AG09309 (cell line): ENCODE measurements around the gene JUND.

Source experiments
- DNase-seq: peaks from one replicate; pipeline ENCODE4 v3.0.0-alpha.2; 2010; ENCODE audit warnings: low read depth
- H3K4me3 ChIP-seq: 2 replicates; pipeline ENCODE4 v1.5.1; 2011; ENCODE audit warnings: mild to moderate bottlenecking, low read depth, low read length, moderate library complexity; ENCODE audit not compliant: control insufficient read depth
- TF ChIP-seq, protein P1 (sequence below): IDR thresholded peaks from 2 replicates; pipeline ENCODE4 v1.5.1; 2011; ENCODE audit warnings: mild to moderate bottlenecking, low read depth, low read length, inconsistent platforms; ENCODE audit not compliant: insufficient read depth, control insufficient read depth; ENCODE audit errors: missing control alignments

JUND gene

DNA sequence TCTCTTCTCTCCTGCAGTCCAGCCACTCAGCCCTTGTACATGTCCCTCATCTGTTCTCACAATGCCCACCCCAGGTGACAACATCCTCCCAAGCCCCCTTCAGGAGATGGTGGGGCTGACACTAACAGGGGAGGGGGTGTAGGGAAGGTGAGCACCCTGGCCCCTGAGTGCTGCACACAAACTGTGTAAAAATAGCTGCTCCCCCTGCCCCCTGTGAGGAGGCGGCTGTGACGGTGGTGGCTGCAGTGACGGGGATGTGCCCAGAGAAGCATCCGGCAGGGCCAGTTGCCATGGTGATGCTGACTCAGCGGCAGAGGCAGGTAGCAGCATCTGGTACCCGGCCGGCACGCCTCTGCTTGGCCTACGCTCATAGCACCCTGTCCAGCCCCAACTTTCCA lies 13.0 kb upstream of the JUND start:
- no peak for DNase-seq
- no peak overlapping the region for H3K4me3 ChIP-seq
- TF ChIP-seq, protein P1, sequence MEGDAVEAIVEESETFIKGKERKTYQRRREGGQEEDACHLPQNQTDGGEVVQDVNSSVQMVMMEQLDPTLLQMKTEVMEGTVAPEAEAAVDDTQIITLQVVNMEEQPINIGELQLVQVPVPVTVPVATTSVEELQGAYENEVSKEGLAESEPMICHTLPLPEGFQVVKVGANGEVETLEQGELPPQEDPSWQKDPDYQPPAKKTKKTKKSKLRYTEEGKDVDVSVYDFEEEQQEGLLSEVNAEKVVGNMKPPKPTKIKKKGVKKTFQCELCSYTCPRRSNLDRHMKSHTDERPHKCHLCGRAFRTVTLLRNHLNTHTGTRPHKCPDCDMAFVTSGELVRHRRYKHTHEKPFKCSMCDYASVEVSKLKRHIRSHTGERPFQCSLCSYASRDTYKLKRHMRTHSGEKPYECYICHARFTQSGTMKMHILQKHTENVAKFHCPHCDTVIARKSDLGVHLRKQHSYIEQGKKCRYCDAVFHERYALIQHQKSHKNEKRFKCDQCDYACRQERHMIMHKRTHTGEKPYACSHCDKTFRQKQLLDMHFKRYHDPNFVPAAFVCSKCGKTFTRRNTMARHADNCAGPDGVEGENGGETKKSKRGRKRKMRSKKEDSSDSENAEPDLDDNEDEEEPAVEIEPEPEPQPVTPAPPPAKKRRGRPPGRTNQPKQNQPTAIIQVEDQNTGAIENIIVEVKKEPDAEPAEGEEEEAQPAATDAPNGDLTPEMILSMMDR, result no peak

DNA sequence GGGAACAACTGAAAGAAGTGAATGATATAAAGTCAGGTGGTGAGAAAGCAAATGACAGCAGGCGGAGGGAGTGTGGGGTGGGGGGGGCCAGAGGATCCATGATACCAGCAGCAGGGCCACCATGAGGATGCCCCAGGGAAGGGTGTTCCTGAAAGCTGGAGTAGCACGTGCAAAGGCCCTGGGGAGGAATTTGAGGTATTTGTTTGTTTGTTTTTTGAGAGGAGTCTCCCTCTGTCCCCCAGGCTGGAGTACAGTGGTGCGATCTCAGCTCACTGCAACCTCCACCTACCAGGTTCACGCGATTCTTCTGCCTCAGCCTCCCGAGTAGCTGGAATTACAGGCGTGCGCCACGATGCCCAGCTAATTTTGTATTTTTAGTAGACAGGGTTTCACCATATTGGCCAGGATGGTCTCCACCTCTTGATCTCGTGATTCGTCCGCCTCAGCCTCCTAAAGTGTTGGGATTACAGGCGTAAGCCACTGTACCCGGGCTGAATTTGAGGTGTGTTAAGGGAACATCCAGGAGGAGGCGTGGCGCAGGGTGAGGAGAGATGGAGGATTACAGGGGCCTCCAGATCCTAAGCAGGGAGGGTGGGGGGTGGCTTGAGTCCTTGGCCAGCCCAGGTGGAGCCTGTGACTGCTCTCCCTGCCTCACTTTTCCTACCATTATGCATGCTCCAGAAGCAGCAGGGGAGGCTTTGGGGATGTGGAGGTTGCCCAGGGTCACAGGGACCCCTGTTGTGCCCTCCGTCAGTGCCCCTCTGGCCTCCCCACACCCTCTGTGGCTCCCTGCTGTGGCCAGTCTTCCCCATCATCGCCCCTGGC lies 12.4 kb upstream of the JUND start:
- no peak for DNase-seq
- TF ChIP-seq, protein P1, result no peak
- H3K4me3 ChIP-seq, result no peak overlapping the region

DNA sequence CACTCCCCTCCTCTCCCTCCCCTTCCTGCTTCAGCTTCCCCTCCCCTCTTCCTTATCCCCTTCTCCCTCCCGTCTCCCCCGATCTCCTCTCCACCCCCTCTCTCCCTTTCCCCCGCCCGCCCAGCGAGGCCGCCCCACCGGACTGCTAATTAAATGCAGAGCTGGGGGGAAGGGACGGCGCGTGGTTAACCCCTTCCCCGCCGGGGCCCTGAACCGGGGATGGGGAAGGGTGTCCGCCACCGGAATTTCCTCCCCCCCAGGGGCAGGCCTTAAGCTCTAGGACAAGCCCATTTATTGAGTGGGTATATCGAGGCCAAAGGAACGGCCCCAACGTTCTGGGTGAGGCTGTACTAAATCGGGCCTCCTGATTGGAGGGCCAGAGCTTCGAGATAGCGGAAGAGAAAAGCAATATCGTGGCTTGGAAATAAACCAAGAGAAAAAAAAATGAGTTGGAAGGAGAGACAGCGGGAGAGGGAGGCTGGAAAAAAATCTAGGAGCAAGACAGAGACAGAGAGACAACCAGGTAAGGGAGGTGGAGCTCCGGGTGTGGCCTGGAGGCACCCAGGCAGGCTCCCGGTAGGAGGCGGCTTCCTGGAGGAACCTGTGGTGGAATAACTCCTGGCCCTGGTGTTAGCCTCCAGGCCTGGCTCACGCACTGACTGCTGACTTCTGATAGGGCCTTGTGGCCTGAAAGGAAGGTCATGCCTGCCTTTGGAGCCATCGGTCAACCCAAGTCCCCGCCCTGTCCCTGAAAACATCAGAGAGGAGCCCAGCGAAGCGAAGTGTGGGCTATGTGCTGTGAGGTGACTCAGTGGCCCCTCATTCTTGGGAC lies 11.6 kb upstream of the JUND start:
- DNase-seq, result no peak
- TF ChIP-seq, protein P1, result no peak
- H3K4me3 ChIP-seq, result peak overlapping the region; percentile 71

DNA sequence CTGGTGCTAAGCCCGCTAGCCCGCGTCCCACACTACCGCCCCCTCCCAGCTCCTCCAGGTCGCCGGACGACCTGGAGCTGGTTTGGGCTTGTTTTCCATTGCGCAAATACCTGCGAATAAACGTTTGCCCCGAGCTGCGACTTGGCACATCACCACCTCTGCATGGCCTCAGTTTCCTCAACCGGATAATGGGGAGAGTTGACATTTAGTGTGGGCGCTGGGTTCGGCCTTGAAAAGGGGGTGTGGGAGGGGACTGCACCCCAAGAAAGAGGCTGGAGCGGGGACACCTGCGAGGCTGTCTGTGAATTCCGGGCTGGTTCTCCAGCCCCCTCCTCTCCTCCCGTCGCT lies 11.0 kb upstream of the JUND start:
- TF ChIP-seq, protein P1, result no peak
- H3K4me3 ChIP-seq, result peak overlapping the region; percentile 71
- DNase-seq, result no peak

DNA sequence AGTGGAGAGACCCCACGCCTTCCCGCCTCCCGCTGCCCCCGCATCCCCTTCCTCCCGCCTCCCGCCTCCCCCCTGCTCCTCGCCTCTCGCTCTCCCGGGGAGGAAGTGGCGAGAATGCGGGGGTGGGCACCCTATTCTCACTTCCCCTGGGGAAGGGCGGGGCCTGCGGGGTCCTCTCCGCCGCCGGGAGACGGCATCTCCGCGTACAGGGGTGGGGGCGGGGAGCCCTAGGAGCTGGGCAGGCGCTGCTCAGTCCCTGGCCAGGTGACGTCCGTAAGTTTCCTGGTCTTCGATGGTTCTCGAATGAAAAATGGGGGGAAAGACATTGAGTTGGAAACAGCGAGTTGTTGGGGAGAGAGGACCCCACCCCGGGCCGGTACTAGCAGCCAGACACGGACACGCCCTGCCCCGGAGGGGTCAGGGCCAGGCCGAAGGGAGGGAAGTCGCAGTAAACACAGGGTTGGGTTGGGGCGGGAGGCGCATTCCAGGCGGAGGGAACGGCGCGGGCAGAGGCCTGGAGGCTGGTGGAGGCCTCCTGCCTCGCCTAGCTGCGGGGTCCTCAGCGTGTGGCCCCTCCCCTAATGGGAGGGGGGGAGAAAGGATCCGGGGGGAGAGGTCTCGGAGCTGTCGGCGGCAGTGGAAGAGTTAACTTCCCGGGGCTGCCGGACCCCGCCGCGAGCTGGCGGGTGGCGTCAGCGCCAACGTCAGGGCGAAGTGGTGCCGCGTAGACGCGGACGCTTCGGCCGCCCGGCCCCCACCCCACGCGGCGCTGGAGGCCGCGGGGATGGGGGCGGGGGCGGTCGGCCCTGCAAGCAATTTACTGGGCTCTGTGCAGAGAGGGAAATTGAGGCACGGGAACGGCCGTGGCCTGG lies 10.4 kb upstream of the JUND start:
- H3K4me3 ChIP-seq, result peak overlapping the region; percentile 71
- TF ChIP-seq, protein P1, result no peak
- DNase-seq, result no peak

DNA sequence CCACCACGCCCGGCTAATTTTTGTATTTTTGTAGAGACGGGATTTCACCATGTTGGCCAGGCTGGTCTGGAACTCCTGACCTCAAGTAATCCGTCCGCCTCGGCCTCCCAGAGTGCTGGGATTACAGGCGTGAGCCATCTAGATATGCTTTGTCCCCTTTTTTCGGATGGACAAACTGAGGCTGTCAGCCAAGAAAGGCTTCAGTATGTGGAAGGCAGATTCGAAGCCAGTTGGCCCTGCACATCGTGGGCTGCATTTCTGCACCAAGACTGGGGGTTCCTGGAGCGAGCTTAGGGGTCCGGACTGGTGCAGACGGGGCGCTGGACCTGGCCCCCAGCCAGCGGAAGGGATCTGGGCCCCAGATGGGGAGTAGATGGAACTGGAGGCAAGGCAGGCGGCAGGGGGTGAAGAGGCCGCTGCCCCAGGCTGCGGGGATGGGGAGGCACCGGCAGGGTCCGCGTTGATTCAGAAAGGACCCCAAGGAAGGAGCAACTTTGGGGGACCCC lies 9.7 kb upstream of the JUND start:
- TF ChIP-seq, protein P1, result no peak
- peak overlapping the region; percentile 71 for H3K4me3 ChIP-seq
- DNase-seq, result no peak
